Uterus (tissue), 4 donors: ENCODE results near the gene CTBP1. TPM values are rescaled to one million over a fixed set of nuclear protein-coding genes. Genes with fewer than 3 reads are reported as not detected.

Source experiments
- DNase-seq, 2 donors: peaks; one replicate each; pipeline ENCODE4 v3.0.0-alpha.2; 2019 to 2020
- H3K27ac ChIP-seq, 2 donors: fragments of 200-600 bp; sonication (generic); 1 replicate in 1 of 2; 2 replicates in 1 of 2; pipeline ENCODE4 v1.5.1; 2016 to 2018
- H3K27me3 ChIP-seq, 2 donors: fragments of 200-600 bp; sonication (generic); one replicate each; pipeline ENCODE4 v1.5.1; 2018 to 2019; ENCODE audit warnings: control low read depth in 1 of 2
- H3K36me3 ChIP-seq, 2 donors: fragments of 200-600 bp; sonication (generic); one replicate each; pipeline ENCODE4 v1.5.1; 2019; ENCODE audit warnings: control low read depth in 1 of 2
- H3K4me1 ChIP-seq, 2 donors: fragments of 200-600 bp; sonication (generic); one replicate each; pipeline ENCODE4 v1.5.1; 2018 to 2019; ENCODE audit warnings: control low read depth in 1 of 2
- H3K4me3 ChIP-seq, 2 donors: fragments of 200-600 bp; sonication (generic); 1 replicate in 1 of 2; 2 replicates in 1 of 2; pipeline ENCODE4 v1.5.1; 2018 to 2019; ENCODE audit warnings: mild to moderate bottlenecking in 1 of 2
- H3K9me3 ChIP-seq, 2 donors: fragments of 200-600 bp; sonication (generic); one replicate each; pipeline ENCODE4 v1.5.1; 2019; ENCODE audit warnings: control low read depth in 1 of 2
- POLR2A ChIP-seq, 2 donors: fragments of 450-650 bp; IDR thresholded peaks; one replicate each; pipeline ENCODE4 v1.6.1; 2016; ENCODE audit warnings: antibody characterized with exemption in 2 of 2, mild to moderate bottlenecking in 1 of 2, moderate library complexity in 1 of 2
- intact Hi-C: fragments of 100-400 bp; cut with DNase I; formaldehyde crosslinking; loops from one replicate; pipeline ENCODE4 v1.15.1; 2023; ENCODE audit warnings: low total_unique reads
- total RNA-seq, 4 donors: library from RNA; depleted of rRNA in 3 of 4; stranded (reverse); fragments of >200 nt in 3 of 4; gene quantifications; one replicate each; pipeline versions ENCODE4 v1.1.0 to v1.2.4, GENCODE V29; 2014 to 2023
- TF ChIP-seq, protein P1 (sequence below), 4 experiments: fragments of 200-600 bp in 2 of 4; fragments of 450-650 bp in 2 of 4; sonication (generic) in 2 of 4; IDR thresholded peaks; one replicate each; pipeline ENCODE4 v1.5.1; 2016 to 2019; ENCODE audit warnings: antibody characterized with exemption in 4 of 4, mild to moderate bottlenecking in 2 of 4, moderate library complexity in 1 of 4
- donor health status: DM: yes; HTN: yes; CAD: no.

CTBP1 gene
- total RNA-seq, 4 donors from 2014 or later = 104 to 193 (median 162) TPM

DNA sequence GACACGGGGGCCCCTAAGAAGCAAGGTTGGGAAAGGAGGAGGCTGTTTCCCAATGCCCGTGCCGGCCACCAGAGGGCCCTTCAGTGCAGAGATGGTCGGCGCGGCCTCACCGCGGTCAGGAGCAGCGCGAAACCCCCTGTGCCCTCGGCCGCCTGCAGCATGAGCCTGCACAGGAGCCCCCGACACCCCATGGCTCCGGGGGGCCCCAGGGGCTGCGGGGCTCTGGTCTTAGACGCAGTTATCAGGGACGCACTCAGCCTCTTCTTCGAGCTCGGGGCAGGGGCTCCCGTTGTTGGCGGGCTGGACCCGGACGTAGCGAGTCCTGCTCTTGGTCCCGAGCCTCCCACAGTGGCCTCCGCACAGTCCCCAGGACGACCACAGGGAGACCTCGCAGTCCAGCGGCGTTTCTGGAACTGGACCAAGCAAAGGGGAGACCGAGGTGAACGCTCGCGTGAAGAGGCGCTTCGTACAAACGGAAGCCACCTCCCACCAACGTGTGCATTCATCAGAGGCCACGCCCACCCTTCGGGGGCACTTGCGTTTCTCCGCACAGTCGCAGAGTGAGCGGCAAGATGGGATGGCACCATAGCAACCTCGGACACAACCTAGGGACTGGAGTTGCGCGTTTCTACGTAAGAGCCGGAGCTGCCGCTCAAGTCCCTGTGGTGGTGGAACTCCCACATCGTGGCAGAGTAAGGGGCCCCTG is 81.5 kb downstream of the CTBP1 start:
- no peaks in the 10 kb centered on the region for H3K9me3 ChIP-seq
- TF ChIP-seq, protein P1, sequence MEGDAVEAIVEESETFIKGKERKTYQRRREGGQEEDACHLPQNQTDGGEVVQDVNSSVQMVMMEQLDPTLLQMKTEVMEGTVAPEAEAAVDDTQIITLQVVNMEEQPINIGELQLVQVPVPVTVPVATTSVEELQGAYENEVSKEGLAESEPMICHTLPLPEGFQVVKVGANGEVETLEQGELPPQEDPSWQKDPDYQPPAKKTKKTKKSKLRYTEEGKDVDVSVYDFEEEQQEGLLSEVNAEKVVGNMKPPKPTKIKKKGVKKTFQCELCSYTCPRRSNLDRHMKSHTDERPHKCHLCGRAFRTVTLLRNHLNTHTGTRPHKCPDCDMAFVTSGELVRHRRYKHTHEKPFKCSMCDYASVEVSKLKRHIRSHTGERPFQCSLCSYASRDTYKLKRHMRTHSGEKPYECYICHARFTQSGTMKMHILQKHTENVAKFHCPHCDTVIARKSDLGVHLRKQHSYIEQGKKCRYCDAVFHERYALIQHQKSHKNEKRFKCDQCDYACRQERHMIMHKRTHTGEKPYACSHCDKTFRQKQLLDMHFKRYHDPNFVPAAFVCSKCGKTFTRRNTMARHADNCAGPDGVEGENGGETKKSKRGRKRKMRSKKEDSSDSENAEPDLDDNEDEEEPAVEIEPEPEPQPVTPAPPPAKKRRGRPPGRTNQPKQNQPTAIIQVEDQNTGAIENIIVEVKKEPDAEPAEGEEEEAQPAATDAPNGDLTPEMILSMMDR (IDR thresholded peaks at IDR 0.05) = peak; percentile 87 to 94 (median 92)
- peak in 1 of 2 donors; percentile 20 for TF ChIP-seq POLR2A (IDR thresholded peaks at IDR 0.05)
- DNase-seq = peak; percentile 82 to 86
- peaks cover 0 to 15% of the 10 kb centered on the region in 2 donors for H3K4me1 ChIP-seq
- intact Hi-C loops = loop anchor here (5.0 kb wide), 1 partner anchor 80 kb away; the partner anchor contains the start of gene CTBP1
- no peaks in the 10 kb centered on the region for H3K36me3 ChIP-seq
- peak overlapping the region; percentile 53 to 94 for H3K27ac ChIP-seq
- H3K27me3 ChIP-seq = no peaks in the 10 kb centered on the region
- peak overlapping the region; percentile 30 to 34 for H3K4me3 ChIP-seq

DNA sequence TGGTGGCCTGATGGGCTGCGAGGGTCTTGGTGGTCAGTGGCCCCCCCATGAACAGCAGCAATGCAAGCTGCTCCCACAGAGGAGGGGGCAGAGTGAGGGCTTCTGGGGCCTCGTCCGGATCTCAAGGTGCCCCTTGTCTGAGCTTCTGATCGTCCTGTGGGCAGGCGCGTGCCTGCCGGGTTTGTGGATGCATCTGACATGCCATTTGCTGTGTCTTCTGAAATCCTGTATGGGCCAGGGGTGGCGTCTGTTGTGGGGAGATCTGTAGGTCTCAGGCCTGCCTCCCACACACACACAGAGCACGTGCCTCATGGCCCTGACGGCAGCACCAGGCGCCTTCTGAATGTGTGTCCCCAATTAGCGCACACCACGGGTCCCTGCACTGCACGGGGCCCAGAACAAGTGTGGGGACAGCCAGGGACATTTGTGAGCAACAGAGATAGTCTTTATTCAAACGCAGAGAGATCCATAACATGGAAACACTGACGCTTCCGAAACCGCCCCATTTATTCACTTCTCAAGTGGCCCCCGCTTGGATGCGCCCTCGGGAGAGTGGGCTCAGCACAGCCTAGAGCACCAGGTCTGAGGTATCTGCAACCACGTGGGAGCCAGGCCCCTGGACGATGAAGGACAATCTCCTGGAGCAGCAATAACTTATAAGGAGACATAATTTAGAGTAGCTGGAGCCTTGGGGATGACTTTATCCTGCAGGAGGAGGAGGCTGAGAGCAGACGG is 82.3 kb downstream of the CTBP1 start:
- H3K4me1 ChIP-seq = peaks cover 0 to 15% of the 10 kb centered on the region in 2 donors

DNA sequence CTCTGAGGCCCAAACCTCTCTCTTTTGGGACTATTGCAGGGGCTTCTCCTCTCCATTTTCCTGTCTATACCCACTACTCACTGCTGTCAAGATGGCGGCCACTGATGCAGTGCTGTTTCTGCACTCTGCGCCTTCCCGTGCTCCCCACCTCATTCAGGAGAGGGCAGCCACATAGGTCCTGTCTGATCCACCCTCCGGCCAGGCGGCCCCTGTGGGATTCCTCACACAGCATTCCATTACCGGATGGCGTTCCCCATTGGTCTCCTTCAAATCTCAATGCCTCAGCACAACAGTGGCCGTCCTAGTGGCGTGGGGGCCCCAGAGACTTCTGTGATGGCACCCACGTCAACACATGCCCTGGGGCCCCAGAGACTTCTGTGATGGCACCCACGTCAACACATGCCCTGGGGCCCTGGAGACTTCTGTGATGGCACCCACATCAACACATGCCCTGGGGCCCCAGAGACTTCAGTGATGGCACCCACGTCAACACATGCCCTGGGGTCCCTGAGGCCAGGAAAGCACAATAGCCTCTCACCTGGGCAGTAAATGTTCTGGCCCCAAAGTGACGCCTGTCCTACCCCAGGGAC is 83.9 kb downstream of the CTBP1 start:
- intact Hi-C loops = loop anchor here (5.0 kb wide), 1 partner anchor 82 kb away; the partner anchor contains the start of gene CTBP1
- DNase-seq = no peak
- H3K9me3 ChIP-seq = no peaks in the 10 kb centered on the region
- no peak overlapping the region for H3K27ac ChIP-seq
- H3K27me3 ChIP-seq = no peaks in the 10 kb centered on the region
- no peak overlapping the region for H3K4me3 ChIP-seq
- TF ChIP-seq, protein P1 (IDR thresholded peaks at IDR 0.05) = no peak
- no peak for TF ChIP-seq POLR2A (IDR thresholded peaks at IDR 0.05)
- peaks cover 0 to 11% of the 10 kb centered on the region in 2 donors for H3K4me1 ChIP-seq
- no peaks in the 10 kb centered on the region for H3K36me3 ChIP-seq

More for the DNA sequence above, 82.3 kb downstream of the CTBP1 start:
- Histone ChIP-seq H3K27ac (peak overlapping the region in 1 of 2 donors; percentile 53), H3K36me3 (no peaks in the 10 kb centered on the region), H3K27me3 (no peaks in the 10 kb centered on the region), H3K4me3 (no peak overlapping the region), H3K9me3 (no peaks in the 10 kb centered on the region)
- intact Hi-C loops = loop anchor here (5.0 kb wide), 1 partner anchor 81 kb away; the partner anchor contains the start of gene CTBP1
- DNase-seq = no peak
- no peak for TF ChIP-seq POLR2A (IDR thresholded peaks at IDR 0.05)
- TF ChIP-seq, protein P1 (IDR thresholded peaks at IDR 0.05) = no peak

DNA sequence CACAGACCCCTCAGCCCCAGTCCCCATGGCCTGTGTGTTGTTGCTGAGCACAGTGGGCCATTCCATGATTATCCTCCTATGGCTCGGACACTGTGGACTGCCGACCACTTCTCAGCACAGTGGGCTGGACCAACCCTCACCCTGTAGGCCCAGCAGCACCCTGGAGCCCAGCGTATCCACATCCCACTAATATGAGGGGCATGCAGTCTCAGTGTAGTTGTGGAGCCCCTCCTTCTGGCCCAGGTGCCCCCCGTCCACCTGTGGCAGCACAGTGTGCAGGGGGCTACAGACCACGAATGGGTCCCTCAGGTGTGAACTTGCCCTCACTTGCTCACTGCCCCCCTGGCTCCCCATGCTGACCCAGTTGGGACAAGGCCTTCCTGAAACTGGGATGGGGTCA is 84.5 kb downstream of the CTBP1 start:
- Histone ChIP-seq H3K27me3 (no peaks in the 10 kb centered on the region), H3K4me1 (peaks cover 0 to 11% of the 10 kb centered on the region in 2 donors), H3K9me3 (no peaks in the 10 kb centered on the region), H3K27ac (no peak overlapping the region), H3K36me3 (no peaks in the 10 kb centered on the region), H3K4me3 (no peak overlapping the region)
- intact Hi-C loops = no loop called here
- DNase-seq = no peak
- TF ChIP-seq POLR2A (IDR thresholded peaks at IDR 0.05) = no peak
- TF ChIP-seq, protein P1 (IDR thresholded peaks at IDR 0.05) = no peak
